Activated naive CD4-positive, alpha-beta T cell treated with anti-CD3 and anti-CD28 coated beads, Interleukin-2, amount 50 U/mL, for 16 hours (primary cell): Measurements from ENCODE around the gene LMNB1.
A peak's percentile ranks its signal among the peaks of the same experiment; 100 is the strongest.
"Not testable (repeated sequence)": the region's sequence is repeated elsewhere in the genome, so short reads cannot be mapped to it uniquely, and the experiment has no call there.

Source experiments
- DNase-seq: peaks from one replicate; pipeline ENCODE4 v3.0.0-alpha.2; 2020

LMNB1 gene

GRCh38 chr5:126776499-126777256 lies at the start of gene LMNB1:
TSS of gene LMNB1 (plus strand) at chr5:126777136. CDS start at chr5:126777509, 373 bp downstream.
- DNase-seq, result peak; percentile 95

GRCh38 chr5:126732716-126733115 lies 44.2 kb upstream of the LMNB1 start:
- DNase-seq, result no peak

GRCh38 chr5:126734573-126734972 lies 42.4 kb upstream of the LMNB1 start:
- DNase-seq, result not testable (repeated sequence)

GRCh38 chr5:126736141-126736540 lies 40.8 kb upstream of the LMNB1 start:
- DNase-seq, result no peak

- no peak for DNase-seq
Measured at GRCh38 chr5:126741361-126741760, 35.6 kb upstream of the LMNB1 start.

GRCh38 chr5:126742425-126742824 lies 34.5 kb upstream of the LMNB1 start:
- no peak for DNase-seq

- DNase-seq, result no peak
Measured at GRCh38 chr5:126744836-126745235, 32.1 kb upstream of the LMNB1 start.

GRCh38 chr5:126745259-126745992 lies 31.5 kb upstream of the LMNB1 start:
- no peak for DNase-seq

- DNase-seq, result no peak
Measured at GRCh38 chr5:126746290-126746689, 30.6 kb upstream of the LMNB1 start.

GRCh38 chr5:126752081-126752785 lies 24.7 kb upstream of the LMNB1 start:
- DNase-seq, result no peak

GRCh38 chr5:126753227-126753626 lies 23.7 kb upstream of the LMNB1 start:
- no peak for DNase-seq

- no peak for DNase-seq
Measured at GRCh38 chr5:126754609-126755008, 22.3 kb upstream of the LMNB1 start.

GRCh38 chr5:126755593-126755992 lies 21.3 kb upstream of the LMNB1 start:
- DNase-seq, result no peak

- no peak for DNase-seq
Measured at GRCh38 chr5:126757713-126758357, 19.1 kb upstream of the LMNB1 start.

GRCh38 chr5:126763371-126763770 lies 13.6 kb upstream of the LMNB1 start:
- no peak for DNase-seq

- DNase-seq, result no peak
Measured at GRCh38 chr5:126769703-126770102, 7.2 kb upstream of the LMNB1 start.

- not testable (repeated sequence) for DNase-seq
Measured at GRCh38 chr5:126773536-126773935, 3.4 kb upstream of the LMNB1 start.

- not testable (repeated sequence) for DNase-seq
Measured at GRCh38 chr5:126774595-126774994, 2.3 kb upstream of the LMNB1 start.

GRCh38 chr5:126777257-126777974 lies 480 bp downstream of the LMNB1 start:
- peak; percentile 63 for DNase-seq

- peak; percentile 92 for DNase-seq
Measured at GRCh38 chr5:126777975-126778674, 1.2 kb downstream of the LMNB1 start.

- no peak for DNase-seq
Measured at GRCh38 chr5:126778675-126779403, 1.9 kb downstream of the LMNB1 start.
